ENCODE measurements around the gene TMEM41A.
"Not testable (repeated sequence)": the region's sequence is repeated elsewhere in the genome, so short reads cannot be mapped to it uniquely, and the experiment has no call there.

Gene TMEM41A

GRCh38 chr3:185470323-185470722 is 28.5 kb downstream of the TMEM41A start:
- Histone ChIP-seq H3K79me2 (no peaks in the 10 kb centered on the region), H3K27me3 (ENCODE audit: control insufficient read depth, insufficient read depth, low read length) (no peaks in the 10 kb centered on the region), H3K4me1 (no peaks in the 10 kb centered on the region), H3K4me2 (ENCODE audit: low read length) (no peak overlapping the region), H3K4me3 (ENCODE audit: low read depth, low read length) (no peak overlapping the region), H2AFZ (no peak overlapping the region), H3K36me3 (ENCODE audit: control insufficient read depth, insufficient read depth, low read length) (no peaks in the 10 kb centered on the region), H3K9ac (no peak overlapping the region), H3K9me3 (ENCODE audit: control insufficient read depth, low read length) (no peaks in the 10 kb centered on the region), H3K27ac (no peak overlapping the region)
- TF ChIP-seq CTCF (IDR thresholded peaks at IDR 0.05), result no peak

- Histone ChIP-seq H3K4me1 (no peaks in the 10 kb centered on the region), H3K4me2 (ENCODE audit: low read length) (no peak overlapping the region), H2AFZ (no peak overlapping the region), H3K36me3 (ENCODE audit: control insufficient read depth, insufficient read depth, low read length) (no peaks in the 10 kb centered on the region), H3K79me2 (no peaks in the 10 kb centered on the region), H3K27ac (no peak overlapping the region), H3K27me3 (ENCODE audit: control insufficient read depth, insufficient read depth, low read length) (no peaks in the 10 kb centered on the region), H3K9ac (no peak overlapping the region), H3K9me3 (ENCODE audit: control insufficient read depth, low read length) (no peaks in the 10 kb centered on the region), H3K4me3 (ENCODE audit: low read depth, low read length) (no peak overlapping the region)
- no peak for TF ChIP-seq CTCF (IDR thresholded peaks at IDR 0.05)
Observed at GRCh38 chr3:185469542-185469941, 29.3 kb downstream of the TMEM41A start.

- not testable (repeated sequence) for H3K27ac ChIP-seq; H3K4me1 ChIP-seq; H3K79me2 ChIP-seq; H3K27me3 ChIP-seq (ENCODE audit: control insufficient read depth, insufficient read depth, low read length); H3K4me3 ChIP-seq (ENCODE audit: low read depth, low read length); H3K4me2 ChIP-seq (ENCODE audit: low read length); H3K9me3 ChIP-seq (ENCODE audit: control insufficient read depth, low read length); H3K9ac ChIP-seq; H2AFZ ChIP-seq; H3K36me3 ChIP-seq (ENCODE audit: control insufficient read depth, insufficient read depth, low read length)
Observed at GRCh38 chr3:185466123-185466522, 32.7 kb downstream of the TMEM41A start.

- no peaks in the 10 kb centered on the region for H3K9me3 ChIP-seq (ENCODE audit: control insufficient read depth, low read length)
- no peak overlapping the region for H3K4me3 ChIP-seq (ENCODE audit: low read depth, low read length)
- H3K27me3 ChIP-seq (ENCODE audit: control insufficient read depth, insufficient read depth, low read length), result no peaks in the 10 kb centered on the region
- no peak overlapping the region for H3K4me2 ChIP-seq (ENCODE audit: low read length)
- no peak overlapping the region for H2AFZ ChIP-seq
- no peaks in the 10 kb centered on the region for H3K79me2 ChIP-seq
- H3K36me3 ChIP-seq (ENCODE audit: control insufficient read depth, insufficient read depth, low read length), result no peaks in the 10 kb centered on the region
- TF ChIP-seq CTCF (IDR thresholded peaks at IDR 0.05), result no peak
- H3K9ac ChIP-seq, result no peak overlapping the region
- no peak overlapping the region for H3K27ac ChIP-seq
- no peaks in the 10 kb centered on the region for H3K4me1 ChIP-seq
Observed at GRCh38 chr3:185465471-185465870, 33.4 kb downstream of the TMEM41A start.

- Histone ChIP-seq H3K79me2 (no peaks in the 10 kb centered on the region), H3K36me3 (ENCODE audit: control insufficient read depth, insufficient read depth, low read length) (no peaks in the 10 kb centered on the region), H3K27me3 (ENCODE audit: control insufficient read depth, insufficient read depth, low read length) (no peaks in the 10 kb centered on the region), H2AFZ (no peak overlapping the region), H3K4me2 (ENCODE audit: low read length) (no peak overlapping the region), H3K9ac (no peak overlapping the region), H3K9me3 (ENCODE audit: control insufficient read depth, low read length) (no peaks in the 10 kb centered on the region), H3K4me3 (ENCODE audit: low read depth, low read length) (no peak overlapping the region), H3K4me1 (no peaks in the 10 kb centered on the region), H3K27ac (no peak overlapping the region)
- TF ChIP-seq CTCF (IDR thresholded peaks at IDR 0.05), result no peak
Observed at GRCh38 chr3:185460719-185461350, 38.0 kb downstream of the TMEM41A start.
